GM23338 (cell line): Measurements from ENCODE around the gene SMIM44. TPM values are rescaled to one million over a fixed set of nuclear protein-coding genes. Genes with fewer than 3 reads are reported as not detected.
"Not testable (repeated sequence)": the region's sequence is repeated elsewhere in the genome, so short reads cannot be mapped to it uniquely, and the experiment has no call there.

Experiments used
- ATAC-seq: fragments of 200-7000 bp; cut with Tn5 transposase; 3 replicates; pipeline ENCODE4 v1.9.1; 2020
- DNase-seq: peaks from one replicate; pipeline ENCODE4 v3.0.0-alpha.2; 2015; ENCODE audit warnings: low spot score
- H2AFZ ChIP-seq: fragments of 200-600 bp; sonication (generic); 2 replicates; pipeline ENCODE4 v1.8.0; 2016; ENCODE audit warnings: antibody characterized with exemption, mild to moderate bottlenecking, moderate library complexity
- H3F3A ChIP-seq: fragments of 200-600 bp; sonication (generic); replicated peaks from 2 replicates; pipeline ENCODE4 v1.8.0; 2017; ENCODE audit warnings: antibody characterized with exemption, mixed run types, low read depth
- H3K27ac ChIP-seq: fragments of 200-600 bp; sonication (generic); 2 replicates; pipeline ENCODE4 v1.6.1; 2016; ENCODE audit warnings: low read depth
- H3K27me3 ChIP-seq: fragments of 200-600 bp; sonication (generic); 2 replicates; pipeline ENCODE4 v1.8.0; 2016; ENCODE audit warnings: mild to moderate bottlenecking, mixed run types, moderate library complexity; ENCODE audit not compliant: insufficient read depth
- H3K36me3 ChIP-seq: fragments of 200-600 bp; sonication (generic); 2 replicates; pipeline ENCODE4 v1.8.0; 2016; ENCODE audit warnings: mild to moderate bottlenecking; ENCODE audit not compliant: insufficient read depth
- H3K4me1 ChIP-seq: fragments of 200-600 bp; sonication (generic); 2 replicates; pipeline ENCODE4 v1.8.0; 2016; ENCODE audit warnings: mild to moderate bottlenecking, moderate library complexity; ENCODE audit not compliant: insufficient read depth
- H3K4me2 ChIP-seq: fragments of 200-600 bp; sonication (generic); 2 replicates; pipeline ENCODE4 v1.7.1; 2017; ENCODE audit warnings: mixed run types
- H3K4me3 ChIP-seq: fragments of 200-600 bp; sonication (generic); 2 replicates; pipeline ENCODE4 v1.6.1; 2016; ENCODE audit warnings: mixed run types
- H3K79me2 ChIP-seq: fragments of 200-600 bp; sonication (generic); replicated peaks from 2 replicates; pipeline ENCODE4 v1.8.0; 2017; ENCODE audit warnings: mild to moderate bottlenecking; ENCODE audit not compliant: insufficient read depth
- H3K9me2 ChIP-seq: fragments of 200-600 bp; sonication (generic); 2 replicates; pipeline ENCODE4 v1.8.0; 2017; ENCODE audit not compliant: insufficient read depth
- H4K20me1 ChIP-seq: fragments of 200-600 bp; sonication (generic); replicated peaks from 2 replicates; pipeline ENCODE4 v1.8.0; 2017; ENCODE audit warnings: mild to moderate bottlenecking; ENCODE audit not compliant: insufficient read depth
- H3K27ac Mint-ChIP-seq: 2 replicates; pipeline ENCODE4 v1.8.0; 2020; ENCODE audit warnings: inconsistent platforms, mild to moderate bottlenecking, moderate library complexity, mixed read lengths
- H3K27me3 Mint-ChIP-seq: 3 replicates; pipeline ENCODE4 v1.8.0; 2022; ENCODE audit warnings: low read depth, mild to moderate bottlenecking, moderate library complexity, mixed read lengths, inconsistent platforms; ENCODE audit not compliant: insufficient read depth, poor library complexity
- H3K36me3 Mint-ChIP-seq: 3 replicates; pipeline ENCODE4 v1.8.0; 2021; ENCODE audit warnings: low read depth, mild to moderate bottlenecking, inconsistent platforms, moderate library complexity, mixed read lengths
- H3K4me1 Mint-ChIP-seq: 3 replicates; pipeline ENCODE4 v1.8.0; 2020; ENCODE audit warnings: mild to moderate bottlenecking, inconsistent platforms, mixed read lengths
- H3K4me3 Mint-ChIP-seq: 3 replicates; pipeline ENCODE4 v1.8.0; 2021; ENCODE audit warnings: moderate library complexity, mild to moderate bottlenecking, inconsistent platforms, mixed read lengths
- H3K9me3 Mint-ChIP-seq: 3 replicates; pipeline ENCODE4 v1.8.0; 2020; ENCODE audit warnings: moderate library complexity, mild to moderate bottlenecking, inconsistent platforms, mixed read lengths
- ETS1 ChIP-seq: IDR thresholded peaks from 2 replicates; pipeline ENCODE4 v1.6.1; 2016; ENCODE audit warnings: antibody characterized with exemption
- EZH2 ChIP-seq: fragments of 200-600 bp; sonication (generic); IDR thresholded peaks from one replicate; pipeline ENCODE4 v1.8.0; 2017; ENCODE audit warnings: antibody characterized with exemption, mild to moderate bottlenecking, low read depth; ENCODE audit not compliant: unreplicated experiment
- POLR2AphosphoS5 ChIP-seq: IDR thresholded peaks from 2 replicates; pipeline ENCODE4 v1.6.1; 2016; ENCODE audit warnings: antibody characterized with exemption, low read depth
- ZNF114 ChIP-seq: fragments of 250-450 bp; sonication (Bioruptor Pico); IDR thresholded peaks from 2 replicates; pipeline ENCODE4 v1.5.0; 2020; ENCODE audit warnings: mild to moderate bottlenecking, moderate library complexity
- ZNF462 ChIP-seq: fragments of 250-450 bp; sonication (Bioruptor Pico); IDR thresholded peaks from 2 replicates; pipeline ENCODE4 v1.5.0; 2020; ENCODE audit warnings: mild to moderate bottlenecking, moderate library complexity
- polyA plus RNA-seq: library from polyadenylated mRNA; unstranded; fragments of >200 nt; fragmentation: Nextera tagmentation; extraction: Ambion mirVana; gene quantifications from 2 replicates; pipeline ENCODE4 v1.2.1, GENCODE V29; 2016
- total RNA-seq: library from RNA; depleted of rRNA; stranded (reverse); fragments of >200 nt; shearing (Covaris generic); gene quantifications from 2 replicates; pipeline ENCODE4 v1.2.3, GENCODE V29; 2014

Gene SMIM44
- total and polyA plus RNA-seq, 2 experiments from 2014 or later, result not detected

- TF ChIP-seq ZNF462 (CRISPR knock-in tag) (no peak), EZH2 (no peak), ZNF114 (CRISPR knock-in tag) (no peak), POLR2AphosphoS5 (no peak), ETS1 (no peak)
Measured at GRCh38 chr19:3530389-3530788, 47.1 kb upstream of the SMIM44 start (continued).

GRCh38 chr19:3529299-3529698 lies 46.1 kb upstream of the SMIM44 start:
- not testable (repeated sequence) for H4K20me1 ChIP-seq, H3K27ac ChIP-seq, H3K4me3 Mint-ChIP-seq, H3K4me1 Mint-ChIP-seq, H3K4me2 ChIP-seq, ATAC-seq, H3K9me2 ChIP-seq, H3K27ac Mint-ChIP-seq, H3K4me3 ChIP-seq, H2AFZ ChIP-seq, DNase-seq, H3K79me2 ChIP-seq, H3K4me1 ChIP-seq, H3K9me3 Mint-ChIP-seq, H3K27me3 Mint-ChIP-seq, H3K36me3 ChIP-seq, H3F3A ChIP-seq, H3K27me3 ChIP-seq
- H3K36me3 Mint-ChIP-seq, result peaks cover 17% of the 10 kb centered on the region
